Mesodermal cell (in vitro differentiated cells): ENCODE data around the gene POLR2L.
A peak's percentile ranks its signal among the peaks of the same experiment; 100 is the strongest.

Source experiments
- H3K27ac ChIP-seq: 2 replicates; pipeline ENCODE4 v1.7.0; 2013; ENCODE audit warnings: mild to moderate bottlenecking, low read depth, low read length, moderate library complexity; ENCODE audit not compliant: severe bottlenecking
- H3K36me3 ChIP-seq: 2 replicates; pipeline ENCODE4 v1.7.1; 2013; ENCODE audit warnings: mild to moderate bottlenecking, low read length, moderate library complexity; ENCODE audit not compliant: control insufficient read depth, insufficient read depth
- H3K4me1 ChIP-seq: one replicate; pipeline ENCODE4 v1.7.1; 2013; ENCODE audit warnings: mild to moderate bottlenecking, low read length; ENCODE audit not compliant: insufficient read depth, control insufficient read depth, poor library complexity, severe bottlenecking
- H3K4me3 ChIP-seq: 2 replicates; pipeline ENCODE4 v1.7.0; 2013; ENCODE audit warnings: low read length, control low read depth, mild to moderate bottlenecking; ENCODE audit not compliant: insufficient read depth, poor library complexity, severe bottlenecking; ENCODE audit errors: extremely low read depth
- H3K9me3 ChIP-seq: 2 replicates; pipeline ENCODE4 v1.7.1; 2013; ENCODE audit warnings: mild to moderate bottlenecking, low read length, moderate library complexity; ENCODE audit not compliant: control insufficient read depth
- WGBS, 2 experiments: methylation state at CpG; one replicate each; pipeline ENCODE4 v1.1.5; 2013; ENCODE audit warnings: missing lambda C conversion rate in 2 of 2; ENCODE audit not compliant: insufficient coverage in 2 of 2; 5-methylcytosine and 5-hydroxymethylcytosine counted together

The POLR2L gene

GRCh38 chr11:836700-837099 lies 5.6 kb downstream of the POLR2L start:
- peaks cover 12% of the 10 kb centered on the region for H3K4me1 ChIP-seq
- 87 to 91% methylated on average over 9 of the region's 9 CpGs for WGBS, 2 experiments
- peaks cover 60% of the 10 kb centered on the region for H3K36me3 ChIP-seq
- no peak overlapping the region for H3K4me3 ChIP-seq
- no peaks in the 10 kb centered on the region for H3K9me3 ChIP-seq
- H3K27ac ChIP-seq: no peak overlapping the region

DNA sequence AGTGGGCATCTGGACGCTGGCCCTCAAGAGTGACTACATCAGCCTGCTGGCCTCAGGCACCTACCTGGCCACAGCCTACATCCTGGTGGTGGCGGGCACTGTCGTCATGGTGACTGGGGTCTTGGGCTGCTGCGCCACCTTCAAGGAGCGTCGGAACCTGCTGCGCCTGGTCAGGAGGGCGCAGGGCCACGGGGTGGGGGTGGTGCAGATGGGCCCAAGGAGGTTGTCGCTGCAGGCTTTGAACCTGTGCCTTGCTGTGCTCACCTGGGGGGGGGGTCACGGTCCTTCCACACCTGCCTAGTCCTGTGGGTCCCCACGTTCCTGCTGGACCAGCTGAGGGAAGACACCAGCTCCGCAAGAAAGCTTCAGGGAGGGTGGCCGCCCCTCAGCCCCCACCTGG lies 6.1 kb downstream of the POLR2L start:
- 94 to 95% methylated on average over 13 to 14 of the region's 14 CpGs for WGBS, 2 experiments
- peaks cover 16% of the 10 kb centered on the region for H3K4me1 ChIP-seq
- H3K36me3 ChIP-seq: peaks cover 59% of the 10 kb centered on the region
- no peak overlapping the region for H3K4me3 ChIP-seq
- no peaks in the 10 kb centered on the region for H3K9me3 ChIP-seq
- H3K27ac ChIP-seq: no peak overlapping the region

GRCh38 chr11:834371-835316 lies 7.7 kb downstream of the POLR2L start:
- Histone ChIP-seq H3K27ac (peak overlapping the region; percentile 45), H3K4me3 (peak overlapping the region; percentile 2), H3K36me3 (peaks cover 43% of the 10 kb centered on the region), H3K9me3 (no peaks in the 10 kb centered on the region), H3K4me1 (peaks cover 28% of the 10 kb centered on the region)
- 77 to 79% methylated on average over 23 to 29 of the region's 31 CpGs for WGBS, 2 experiments

DNA sequence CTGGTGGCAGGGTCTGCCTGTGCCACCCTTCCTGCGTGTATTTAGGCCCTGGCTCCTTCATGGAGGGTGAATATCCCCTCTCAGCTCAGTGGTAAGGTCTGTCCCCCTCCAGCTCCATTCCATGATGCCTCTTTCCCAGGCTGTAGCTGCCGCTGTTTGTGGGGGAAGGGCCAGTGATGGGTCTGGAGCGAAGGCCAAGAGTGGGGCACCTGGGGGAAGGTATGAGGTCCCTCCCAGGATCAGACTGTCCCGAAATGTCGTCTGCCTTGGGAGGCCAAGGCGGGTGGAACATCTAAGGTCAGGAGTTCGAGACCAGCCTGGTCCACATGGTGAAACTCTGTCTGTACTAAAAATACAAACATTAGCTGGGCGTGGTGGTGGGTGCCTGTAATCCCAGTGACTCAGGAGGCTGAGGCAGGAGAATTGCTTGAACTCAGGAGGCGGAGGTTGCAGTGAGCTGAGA lies 8.4 kb downstream of the POLR2L start:
- peak overlapping the region; percentile 57 for H3K27ac ChIP-seq
- WGBS, 2 experiments: 72 to 73% methylated on average over 5 to 7 of the region's 9 CpGs
- H3K4me3 ChIP-seq: peak overlapping the region; percentile 60
- peaks cover 35% of the 10 kb centered on the region for H3K36me3 ChIP-seq
- peaks cover 36% of the 10 kb centered on the region for H3K4me1 ChIP-seq
- H3K9me3 ChIP-seq: no peaks in the 10 kb centered on the region

DNA sequence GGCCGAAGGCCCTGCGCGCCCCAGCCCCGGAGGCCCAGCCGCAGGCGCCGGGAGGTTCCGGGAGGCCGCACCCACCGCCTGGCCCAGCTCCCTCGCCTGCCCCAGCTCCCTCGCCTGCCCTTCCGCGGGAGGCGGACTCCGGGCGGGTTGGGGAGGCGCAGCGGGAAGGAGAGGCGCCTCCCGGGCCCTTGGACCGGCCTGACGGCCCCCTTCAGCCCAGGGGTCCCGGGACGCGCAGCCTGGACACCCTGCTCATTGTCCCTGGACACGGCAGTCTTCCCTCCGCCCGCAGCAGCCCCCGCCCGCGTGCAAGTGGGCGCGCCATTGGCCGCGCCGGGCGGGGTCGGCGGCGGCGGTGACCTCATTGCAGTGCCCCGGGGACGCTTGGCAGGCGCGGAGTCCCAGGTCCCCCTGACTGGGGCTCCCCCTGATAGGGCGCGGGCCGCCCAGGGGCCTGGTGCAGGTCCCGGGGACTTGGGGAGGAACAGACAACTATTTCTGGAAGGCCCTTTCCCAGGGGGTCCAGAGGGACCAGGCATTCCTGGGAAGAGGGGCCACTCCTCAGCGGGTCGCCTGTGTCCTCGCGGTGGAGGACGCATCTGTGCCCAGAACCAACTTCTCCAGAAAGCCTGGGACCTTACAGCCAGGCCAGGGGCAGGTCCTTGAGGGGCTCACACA lies 9.1 kb downstream of the POLR2L start:
- H3K4me3 ChIP-seq: peak overlapping the region; percentile 60
- H3K9me3 ChIP-seq: no peaks in the 10 kb centered on the region
- 0% methylated on average over 37 to 46 of the region's 55 CpGs for WGBS, 2 experiments
- H3K4me1 ChIP-seq: peaks cover 42% of the 10 kb centered on the region
- peaks cover 30% of the 10 kb centered on the region for H3K36me3 ChIP-seq
- peak overlapping the region; percentile 57 for H3K27ac ChIP-seq

- Histone ChIP-seq H3K4me3 (peak within 1 kb of the TSS; percentile 60), H3K4me1 (peaks cover 47% of the 10 kb centered on the region), H3K36me3 (peaks cover 23% of the 10 kb centered on the region), H3K9me3 (no peaks in the 10 kb centered on the region), H3K27ac (peak within 1 kb of the TSS; percentile 57)
- 0% methylated on average over 12 to 41 of the region's 67 CpGs for WGBS, 2 experiments
Measured at GRCh38 chr11:832529-833113, 9.7 kb downstream of the POLR2L start, which contains the start of gene CD151. Gene CD151 (plus strand): TSS chr11:832952. CDS start chr11:836070, 3,118 bp downstream.

- 47 to 51% methylated on average over 12 to 21 of the region's 23 CpGs for WGBS, 2 experiments
- Histone ChIP-seq H3K36me3 (peaks cover 17% of the 10 kb centered on the region), H3K4me3 (peak overlapping the region; percentile 39), H3K27ac (no peak overlapping the region), H3K9me3 (no peaks in the 10 kb centered on the region), H3K4me1 (peaks cover 47% of the 10 kb centered on the region)
Measured at GRCh38 chr11:831961-832528, 10.3 kb downstream of the POLR2L start.

GRCh38 chr11:831118-831864 lies 11.0 kb downstream of the POLR2L start:
- H3K27ac ChIP-seq: no peak overlapping the region
- WGBS, 2 experiments: 13 to 27% methylated on average over 27 to 28 of the region's 31 CpGs
- no peak overlapping the region for H3K4me3 ChIP-seq
- H3K4me1 ChIP-seq: peaks cover 52% of the 10 kb centered on the region
- no peaks in the 10 kb centered on the region for H3K9me3 ChIP-seq
- peaks cover 10% of the 10 kb centered on the region for H3K36me3 ChIP-seq

DNA sequence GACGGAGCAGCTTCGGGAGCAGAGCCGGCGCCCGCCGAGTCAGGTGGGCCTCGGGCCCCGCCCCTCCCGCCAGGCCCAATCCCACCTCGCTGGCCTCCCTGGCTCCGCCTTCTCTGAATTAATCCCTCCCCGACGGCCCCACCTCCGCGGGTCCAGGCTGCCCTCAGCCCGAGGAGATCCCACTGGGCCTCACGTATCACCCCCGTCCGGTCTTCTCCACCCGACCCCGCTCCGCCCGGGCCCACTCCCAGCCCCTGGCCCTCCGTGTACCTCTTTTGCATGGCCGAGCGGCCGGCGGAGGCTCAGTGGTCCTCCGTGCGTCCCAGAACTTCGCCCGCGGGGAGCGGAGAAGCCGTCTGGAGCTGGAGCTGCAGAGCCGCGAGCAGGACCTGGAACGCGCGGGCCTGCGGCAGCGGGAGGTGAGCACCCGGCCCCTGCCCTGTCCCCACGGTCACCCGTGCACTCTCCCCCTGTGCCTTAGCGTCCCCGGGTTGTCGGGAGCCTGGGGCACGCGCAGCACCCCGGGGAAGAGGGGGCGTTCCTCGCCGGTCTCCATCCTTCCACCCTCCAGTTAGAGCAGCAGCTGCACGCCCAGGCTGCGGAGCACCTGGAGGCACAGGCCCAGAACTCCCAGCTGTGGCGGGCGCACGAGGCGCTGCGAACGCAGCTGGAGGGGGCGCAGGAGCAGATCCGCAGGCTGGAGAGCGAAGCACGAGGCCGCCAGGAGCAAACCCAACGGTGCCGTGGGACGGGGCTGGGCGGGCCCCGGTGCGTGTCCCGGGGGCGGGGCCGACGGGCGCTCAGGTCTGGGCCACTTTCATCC lies 11.8 kb downstream of the POLR2L start:
- WGBS, 2 experiments: 1 to 2% methylated on average over 67 to 72 of the region's 78 CpGs
- Histone ChIP-seq H3K9me3 (no peaks in the 10 kb centered on the region), H3K27ac (no peak overlapping the region), H3K4me3 (peak overlapping the region; percentile 31), H3K36me3 (peaks cover 4% of the 10 kb centered on the region), H3K4me1 (peaks cover 53% of the 10 kb centered on the region)
